Measurements from ENCODE around the gene CACNA2D3.

Gene CACNA2D3

GRCh38 chr3:54676087-54676486, 553.7 kb downstream of the CACNA2D3 start:
- no peak for DNase-seq (ENCODE audit: low read depth in 2 of 2)

- DNase-seq (ENCODE audit: low read depth in 2 of 2): no peak
These were observed 559.4 kb downstream of the CACNA2D3 start for GRCh38 chr3:54681706-54682105.

- no peak for DNase-seq (ENCODE audit: low read depth in 2 of 2)
These were observed 562.9 kb downstream of the CACNA2D3 start for GRCh38 chr3:54685213-54685612.

- no peak for DNase-seq (ENCODE audit: low read depth in 2 of 2)
These were observed 569.0 kb downstream of the CACNA2D3 start for GRCh38 chr3:54691289-54691771.

- DNase-seq (ENCODE audit: low read depth in 2 of 2): no peak
These were observed 574.0 kb downstream of the CACNA2D3 start for GRCh38 chr3:54696313-54696712.

GRCh38 chr3:54698054-54698453, 575.7 kb downstream of the CACNA2D3 start:
- no peak for DNase-seq (ENCODE audit: low read depth in 2 of 2)

DNA sequence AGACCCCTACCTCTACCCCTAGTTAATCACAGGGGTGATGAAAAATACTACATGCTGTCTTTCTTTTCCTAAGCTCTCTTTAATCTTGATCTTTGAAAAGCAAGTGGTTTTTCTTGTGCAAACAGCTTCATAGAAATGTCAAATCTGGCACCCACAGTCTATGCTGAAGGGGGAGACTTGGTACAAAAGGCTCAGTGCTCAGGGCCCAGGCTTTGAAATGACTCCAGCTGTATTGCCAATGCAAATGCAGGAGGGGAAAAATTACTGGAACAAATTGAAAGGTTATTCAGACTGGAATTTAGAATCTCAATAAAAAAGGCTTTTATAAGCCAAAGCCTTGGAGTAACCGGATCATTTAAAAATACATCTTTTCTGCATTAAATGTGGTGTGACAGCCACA, 581.6 kb downstream of the CACNA2D3 start:
- no peak for DNase-seq (ENCODE audit: low read depth in 2 of 2)

GRCh38 chr3:54705730-54706129, 583.4 kb downstream of the CACNA2D3 start:
- no peak for DNase-seq (ENCODE audit: low read depth in 2 of 2)

GRCh38 chr3:54706738-54707137, 584.4 kb downstream of the CACNA2D3 start:
- no peak for DNase-seq (ENCODE audit: low read depth in 2 of 2)

- no peak for DNase-seq (ENCODE audit: low read depth in 2 of 2)
These were observed 587.4 kb downstream of the CACNA2D3 start for GRCh38 chr3:54709785-54710184.

GRCh38 chr3:54710954-54711353, 588.6 kb downstream of the CACNA2D3 start:
- DNase-seq (ENCODE audit: low read depth in 2 of 2): no peak

- DNase-seq (ENCODE audit: low read depth in 2 of 2): no peak
These were observed 590.2 kb downstream of the CACNA2D3 start for GRCh38 chr3:54712539-54712938.

DNA sequence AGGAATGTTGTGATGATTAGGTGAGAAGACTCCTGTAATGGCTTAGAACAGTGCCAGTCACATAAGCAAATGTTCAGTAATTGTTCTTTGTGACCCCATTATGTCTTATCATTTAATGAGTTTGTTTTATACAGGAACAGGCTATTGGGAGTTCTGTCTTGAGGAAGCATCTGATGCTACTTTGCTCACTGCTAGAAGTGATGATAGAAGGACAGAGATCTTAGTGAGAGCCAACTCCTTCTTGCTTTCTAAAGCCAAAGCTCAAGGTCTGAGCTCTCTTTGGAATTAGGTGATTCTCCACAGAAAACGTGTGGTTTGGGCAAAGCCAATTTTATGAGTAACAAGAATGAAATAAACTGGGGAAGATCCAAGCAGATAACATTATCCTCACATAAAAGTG, 590.7 kb downstream of the CACNA2D3 start:
- no peak for DNase-seq (ENCODE audit: low read depth in 2 of 2)

GRCh38 chr3:54713455-54713854, 591.1 kb downstream of the CACNA2D3 start:
- DNase-seq (ENCODE audit: low read depth in 2 of 2): no peak

- no peak for DNase-seq (ENCODE audit: low read depth in 2 of 2)
These were observed 591.7 kb downstream of the CACNA2D3 start for GRCh38 chr3:54714035-54714434.

DNA sequence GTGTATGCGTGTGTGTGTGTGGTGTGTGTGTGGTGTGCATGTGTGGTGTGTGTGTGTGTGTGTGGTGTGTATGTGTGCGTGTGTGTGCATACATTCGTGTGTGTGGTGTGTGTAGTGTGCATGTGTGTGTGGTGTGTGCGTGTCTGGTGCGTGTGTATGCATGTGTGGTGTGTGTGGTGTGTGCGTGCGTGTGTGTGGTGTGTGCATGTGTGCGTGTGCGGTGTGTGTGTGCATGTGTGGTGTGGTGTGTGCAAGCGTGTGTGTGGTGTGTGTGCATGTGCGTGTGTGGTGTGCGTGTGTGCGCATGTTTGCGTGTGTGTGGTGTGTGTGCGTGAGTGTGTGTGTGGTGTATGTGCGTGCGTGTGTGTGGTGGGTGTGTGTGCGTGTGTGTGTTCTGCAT, 595.2 kb downstream of the CACNA2D3 start:
- DNase-seq (ENCODE audit: low read depth in 2 of 2): no peak

GRCh38 chr3:54719914-54720313, 597.6 kb downstream of the CACNA2D3 start:
- DNase-seq (ENCODE audit: low read depth in 2 of 2): no peak

- DNase-seq (ENCODE audit: low read depth in 2 of 2): no peak
These were observed 598.3 kb downstream of the CACNA2D3 start for GRCh38 chr3:54720604-54721003.

- DNase-seq (ENCODE audit: low read depth in 2 of 2): no peak
These were observed 609.5 kb downstream of the CACNA2D3 start for GRCh38 chr3:54731732-54732445.

DNA sequence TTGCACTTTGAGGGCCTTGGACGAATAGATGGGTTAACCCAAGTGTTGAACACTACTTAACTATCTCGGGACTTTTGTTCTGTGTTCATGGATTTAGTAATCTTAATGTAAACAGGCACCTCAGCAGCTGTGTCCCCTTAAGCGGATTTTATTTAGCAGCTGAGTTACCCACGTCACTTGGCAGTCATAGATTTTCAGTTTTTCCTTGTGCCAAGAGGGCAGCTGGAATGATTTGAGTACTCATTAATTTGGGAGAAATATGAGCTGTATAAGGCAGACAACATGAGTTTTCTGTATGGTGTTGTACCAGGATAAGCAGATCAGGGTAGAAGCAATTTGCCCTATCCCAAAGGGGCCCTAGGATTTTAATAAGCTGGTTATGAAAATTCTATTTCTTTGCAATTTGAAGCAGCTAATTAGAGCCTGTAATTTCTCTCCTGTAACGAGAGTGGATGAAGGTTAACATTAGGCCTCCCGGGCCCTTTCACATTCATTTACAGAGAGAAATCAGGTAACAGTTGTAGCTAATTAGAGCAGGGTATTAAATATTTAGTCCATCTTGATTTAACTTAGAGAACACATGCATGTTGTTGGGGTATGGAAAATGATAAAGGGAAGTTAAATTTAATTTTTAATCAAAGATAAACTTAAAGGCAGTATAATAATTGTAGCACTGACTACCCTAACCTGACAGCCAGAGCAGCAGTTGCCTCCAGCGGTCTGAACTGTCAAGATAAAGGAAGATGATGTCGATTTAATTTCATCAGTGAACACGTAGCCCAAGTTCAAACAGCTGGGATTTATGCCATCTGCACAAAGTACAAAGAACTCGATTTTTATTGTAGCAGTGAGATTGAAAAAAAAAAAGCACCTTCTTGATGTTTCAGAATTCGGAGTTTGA, 611.0 kb downstream of the CACNA2D3 start:
- DNase-seq (ENCODE audit: low read depth in 2 of 2): no peak

GRCh38 chr3:54736459-54736858, 614.1 kb downstream of the CACNA2D3 start:
- DNase-seq (ENCODE audit: low read depth in 2 of 2): no peak

GRCh38 chr3:54743755-54744154, 621.4 kb downstream of the CACNA2D3 start:
- DNase-seq (ENCODE audit: low read depth in 2 of 2): no peak

- DNase-seq (ENCODE audit: low read depth in 2 of 2): no peak
These were observed 621.9 kb downstream of the CACNA2D3 start for GRCh38 chr3:54744291-54744690.

Data from stimulated activated CD8-positive, alpha-beta memory T cell treated with anti-CD3 and anti-CD28 coated beads, Interleukin-7, amount 100 ng/mL, for 4 hours (primary cell).